Liver (tissue), 3 donors: ENCODE data around the gene MFN1.

Source experiments
- FOXA1 ChIP-seq: IDR thresholded peaks from 2 replicates; pipeline ENCODE4 v1.6.1; 2016; ENCODE audit warnings: antibody characterized with exemption
- GABPA ChIP-seq, 2 donors: IDR thresholded peaks in 1 of 2; conservative IDR thresholded peaks in 1 of 2; 2 replicates each; pipeline ENCODE4 v1.6.1; 2016; ENCODE audit warnings: antibody characterized with exemption in 2 of 2, mild to moderate bottlenecking in 1 of 2, moderate library complexity in 1 of 2
- SP1 ChIP-seq: IDR thresholded peaks from 2 replicates; pipeline ENCODE4 v1.6.1; 2018; ENCODE audit warnings: antibody characterized with exemption, mild to moderate bottlenecking
- TAF1 ChIP-seq: conservative IDR thresholded peaks from 2 replicates; pipeline ENCODE4 v1.6.1; 2016; ENCODE audit warnings: antibody characterized with exemption, mild to moderate bottlenecking
- TF ChIP-seq, protein P1 (sequence below): fragments of 150-350 bp; IDR thresholded peaks from 2 replicates; pipeline ENCODE4 v1.5.1; 2017; ENCODE audit warnings: improper control_type of control experiment, low read depth, low read length; ENCODE audit not compliant: missing input control
- donor health status: healthy.
- donor health status: healthy.

DNA sequence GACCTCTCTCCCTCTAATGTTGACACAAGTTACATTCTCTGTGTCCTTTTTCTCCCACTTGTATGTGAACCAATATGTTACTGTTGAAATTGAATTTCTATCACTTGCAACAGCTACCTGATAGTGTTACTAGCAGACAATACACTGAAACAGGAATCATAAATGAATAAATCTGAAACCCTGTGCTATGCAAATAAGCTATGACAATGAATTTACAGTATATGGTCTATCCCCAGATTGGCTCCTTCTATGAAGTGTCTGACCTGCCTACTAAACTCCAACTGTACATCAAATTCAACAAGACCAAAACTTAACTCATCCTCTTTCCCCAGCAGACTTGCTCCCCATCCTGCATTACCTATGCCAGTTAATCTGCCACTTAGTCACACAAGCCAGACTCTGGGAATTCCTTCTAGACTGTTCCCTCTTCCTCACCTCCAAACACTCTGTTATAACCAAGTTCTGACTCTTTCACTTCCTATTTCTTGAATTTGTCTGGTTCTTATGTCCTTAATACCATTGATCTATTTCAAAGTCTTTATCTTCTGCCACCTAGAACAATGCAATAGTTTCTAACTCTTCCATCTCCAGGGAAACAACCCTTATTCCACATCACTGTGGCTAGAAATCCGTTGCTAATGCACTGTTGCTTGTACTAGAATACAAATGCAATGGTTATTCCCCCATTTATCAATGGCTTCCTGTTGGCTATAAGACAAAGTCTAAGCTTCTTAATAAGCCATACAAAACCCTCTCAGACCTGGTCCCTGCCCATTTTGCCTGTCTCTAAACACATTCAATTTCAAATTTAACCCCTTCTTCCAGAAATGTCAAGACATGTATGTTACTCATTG is 38.1 kb upstream of the MFN1 start:
- TF ChIP-seq, protein P1, sequence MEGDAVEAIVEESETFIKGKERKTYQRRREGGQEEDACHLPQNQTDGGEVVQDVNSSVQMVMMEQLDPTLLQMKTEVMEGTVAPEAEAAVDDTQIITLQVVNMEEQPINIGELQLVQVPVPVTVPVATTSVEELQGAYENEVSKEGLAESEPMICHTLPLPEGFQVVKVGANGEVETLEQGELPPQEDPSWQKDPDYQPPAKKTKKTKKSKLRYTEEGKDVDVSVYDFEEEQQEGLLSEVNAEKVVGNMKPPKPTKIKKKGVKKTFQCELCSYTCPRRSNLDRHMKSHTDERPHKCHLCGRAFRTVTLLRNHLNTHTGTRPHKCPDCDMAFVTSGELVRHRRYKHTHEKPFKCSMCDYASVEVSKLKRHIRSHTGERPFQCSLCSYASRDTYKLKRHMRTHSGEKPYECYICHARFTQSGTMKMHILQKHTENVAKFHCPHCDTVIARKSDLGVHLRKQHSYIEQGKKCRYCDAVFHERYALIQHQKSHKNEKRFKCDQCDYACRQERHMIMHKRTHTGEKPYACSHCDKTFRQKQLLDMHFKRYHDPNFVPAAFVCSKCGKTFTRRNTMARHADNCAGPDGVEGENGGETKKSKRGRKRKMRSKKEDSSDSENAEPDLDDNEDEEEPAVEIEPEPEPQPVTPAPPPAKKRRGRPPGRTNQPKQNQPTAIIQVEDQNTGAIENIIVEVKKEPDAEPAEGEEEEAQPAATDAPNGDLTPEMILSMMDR, result no peak
- TF ChIP-seq FOXA1 (no peak), TAF1 (no peak), SP1 (no peak), GABPA (IDR thresholded peaks at IDR 0.05 in 1 of 2, conservative IDR thresholded peaks at IDR 0.05 in 1 of 2) (no peak)
